D721Med (cell line): Measurements from ENCODE around the gene UBN1.

Source experiments
- DNase-seq: peaks from one replicate; pipeline ENCODE4 v3.0.0; 2011; ENCODE audit warnings: low spot score; ENCODE audit not compliant: insufficient read length
- FAIRE-seq: peaks from 2 replicates; lab custom pipeline; 2011; peaks lifted over from hg19 to GRCh38; lab: Jason Lieb, UNC
- CTCF ChIP-seq: IDR thresholded peaks from 2 replicates; pipeline ENCODE4 v1.5.1; 2012; ENCODE audit warnings: mild to moderate bottlenecking, control low read depth; ENCODE audit not compliant: insufficient read depth; ENCODE audit errors: missing control alignments

The UBN1 gene

GRCh38 chr16:4868535-4868934, 21.3 kb downstream of the UBN1 start:
- FAIRE-seq (no peak), DNase-seq (no peak)
- no peak for TF ChIP-seq CTCF

GRCh38 chr16:4869147-4869805, 22.0 kb downstream of the UBN1 start:
- TF ChIP-seq CTCF = no peak
- FAIRE-seq = no peak

GRCh38 chr16:4870138-4870671, 22.9 kb downstream of the UBN1 start:
- no peak for DNase-seq
- FAIRE-seq = no peak
- no peak for TF ChIP-seq CTCF

More at GRCh38 chr16:4869147-4869805, 22.0 kb downstream of the UBN1 start:
- DNase-seq = no peak

- FAIRE-seq (no peak), DNase-seq (no peak)
- no peak for TF ChIP-seq CTCF
These were observed 23.8 kb downstream of the UBN1 start for GRCh38 chr16:4871071-4871470.

- no peak for TF ChIP-seq CTCF
- no peak for FAIRE-seq
These were observed 25.8 kb downstream of the UBN1 start for GRCh38 chr16:4873091-4873490.

GRCh38 chr16:4874666-4875065, 27.4 kb downstream of the UBN1 start:
- DNase-seq (no peak), FAIRE-seq (no peak)
- no peak for TF ChIP-seq CTCF

More at GRCh38 chr16:4873091-4873490, 25.8 kb downstream of the UBN1 start:
- DNase-seq = no peak
